Heart right ventricle (tissue), 16 donors: ENCODE measurements around the gene NOSTRIN. TPM values are rescaled to one million over a fixed set of nuclear protein-coding genes. Genes with fewer than 3 reads are reported as not detected.

Source experiments
- ATAC-seq, 8 donors: fragments of 200-7000 bp; cut with Tn5 transposase; one replicate each; pipeline ENCODE4 v1.9.1; 2020; ENCODE audit warnings: mild to moderate bottlenecking in 8 of 8, moderate library complexity in 8 of 8, moderate number of reproducible peaks in 1 of 8
- DNase-seq, 2 donors: peaks; one replicate each; pipeline ENCODE4 v3.0.0-alpha.2; 2020
- H3K27ac ChIP-seq, 10 donors: fragments of 200-600 bp; sonication (generic) in 2 of 10; one replicate each; pipeline versions ENCODE4 v1.5.0 to v1.8.0; 2020 to 2022; ENCODE audit warnings: mild to moderate bottlenecking in 3 of 10
- H3K27me3 ChIP-seq, 7 donors: fragments of 200-600 bp; one replicate each; pipeline ENCODE4 v1.8.0; 2021 to 2022; ENCODE audit warnings: mild to moderate bottlenecking in 2 of 7
- H3K36me3 ChIP-seq, 9 donors: fragments of 200-600 bp; sonication (generic) in 1 of 9; one replicate each; pipeline versions ENCODE4 v1.5.0 to v1.8.0; 2020 to 2022; ENCODE audit warnings: mild to moderate bottlenecking in 2 of 9
- H3K4me1 ChIP-seq, 9 donors: fragments of 200-600 bp; sonication (generic) in 1 of 9; one replicate each; pipeline versions ENCODE4 v1.5.0 to v1.8.0; 2020 to 2022; ENCODE audit warnings: mild to moderate bottlenecking in 4 of 9
- H3K4me3 ChIP-seq, 10 donors: fragments of 200-600 bp; sonication (generic) in 2 of 10; one replicate each; pipeline versions ENCODE4 v1.5.0 to v1.8.0; 2020 to 2022; ENCODE audit warnings: mild to moderate bottlenecking in 7 of 10, moderate library complexity in 2 of 10
- H3K9me3 ChIP-seq, 11 donors: fragments of 200-600 bp in 10 of 11; sonication (generic) in 2 of 11; one replicate each; pipeline versions ENCODE4 v1.5.0 to v1.8.0; 2013 to 2022; ENCODE audit warnings: mild to moderate bottlenecking in 2 of 11, control low read depth in 1 of 11, moderate library complexity in 1 of 11
- CTCF ChIP-seq, 9 donors: fragments of 200-600 bp; sonication (generic) in 2 of 9; IDR thresholded peaks; one replicate each; pipeline versions ENCODE4 v1.5.0 to v1.8.0; 2021 to 2022; ENCODE audit warnings: antibody characterized with exemption in 9 of 9, mild to moderate bottlenecking in 5 of 9, moderate library complexity in 1 of 9
- WGBS, 2 donors: extraction: QIAGEN DNeasy Blood & Tissue Kit; methylation state at CpG; one replicate each; pipeline ENCODE4 v1.1.7; 2013; ENCODE audit warnings: inconsistent platforms in 1 of 2; 5-methylcytosine and 5-hydroxymethylcytosine counted together
- intact Hi-C, 10 donors: fragments of 100-400 bp; cut with DNase I; formaldehyde crosslinking; loops; one replicate each; pipeline versions ENCODE4 v1.11.1 to v1.14.2; 2022
- polyA plus RNA-seq, 2 donors: library from polyadenylated mRNA; stranded (reverse); fragments of 200-250 nt; gene quantifications; one replicate each; pipeline ENCODE4 v1.2.3, GENCODE V29; 2013
- total RNA-seq, 10 donors: library from RNA; stranded (reverse); fragmentation: NEBNext Ultra II Directional in 3 of 10; extraction: Animal tissue kit (Norgen Biotek cat#: 25700) in 3 of 10; gene quantifications; one replicate each; pipeline versions ENCODE4 v1.2.1 to v1.2.4, GENCODE V29; 2021 to 2023
- donor health status: Arrhythmogenic right ventricular cardiomyopathy.
- donor health status: ischemic (EF 13 %, LVEDD 7.1; RV severe dilation, severe dysfunction).
- donor health status: healthy with polysubstance abuse.
- donor health status: DM: no; HTN: yes; CAD: no.
- donor health status: DM: no; HTN: no; CAD: no.
- donor health status: ischemic (EF 25% LVEDD 6.9; RV normal size, moderate dysfunction).
- donor health status: ischemic (EF 25% LVEDD 5.7; RV mildly dilated, moderate dysfunction).
- donor health status: healthy.
- donor health status: DM: yes; HTN: yes; CAD: no.
- donor health status: Ischemic cardiomyopathy.
- donor health status: ischemic (EF 35%, LVEDD 5.7; RV mildly dilated, moderate dysfunction).
- donor health status: nonischemic (EF 11% LVEDD 7.7; RV severe dilation, severe dysfunction).
- donor health status: DM: yes; HTN: yes; CAD: no.
- donor health status: PGD.
- donor health status: ischemic (EF 29% LVEDD 5.4; RV normal size, mild dysfunction).
- donor health status: nonischemic (EF 23%, LVEDD 6.1; RV moderate dilation, normal function).

Gene NOSTRIN
- total and polyA plus RNA-seq, 12 donors = 5.0 to 44.6 (median 12.2) TPM

GRCh38 chr2:168819829-168820489, 17.5 kb downstream of the NOSTRIN start:
- no peaks in the 10 kb centered on the region for H3K9me3 ChIP-seq
- H3K27ac ChIP-seq = no peak overlapping the region
- H3K4me1 ChIP-seq = peaks cover 0 to 39% (median 14%) of the 10 kb centered on the region in 9 donors
- DNase-seq (no peak), ATAC-seq (peak in 1 of 8 donors; percentile 37)
- intact Hi-C loops = loop anchor here in 2 of 10 donors (5.0 kb wide), 1 partner anchor 48 kb away; no protein-coding TSS in a partner anchor
- TF ChIP-seq CTCF (IDR thresholded peaks at IDR 0.05) = no peak
- no peaks in the 10 kb centered on the region for H3K27me3 ChIP-seq
- 87 to 90% methylated on average over 6 of the region's 6 CpGs for WGBS, 2 donors
- peaks cover 0 to 15% (median 0%) of the 10 kb centered on the region in 9 donors for H3K36me3 ChIP-seq
- no peak overlapping the region for H3K4me3 ChIP-seq

GRCh38 chr2:168821577-168821976, 19.1 kb downstream of the NOSTRIN start:
- intact Hi-C loops = no loop called here
- Histone ChIP-seq H3K27ac (no peak overlapping the region), H3K4me1 (peaks cover 0 to 27% (median 12%) of the 10 kb centered on the region in 9 donors), H3K4me3 (no peak overlapping the region), H3K36me3 (peaks cover 0 to 30% (median 0%) of the 10 kb centered on the region in 9 donors), H3K9me3 (no peaks in the 10 kb centered on the region), H3K27me3 (no peaks in the 10 kb centered on the region)
- ATAC-seq = peak in 1 of 8 donors; percentile 25
- no peak for TF ChIP-seq CTCF (IDR thresholded peaks at IDR 0.05)
- WGBS, 2 donors = 86 to 94% methylated on average over 8 of the region's 8 CpGs
- no peak for DNase-seq

- ATAC-seq (peak in 3 of 8 donors; percentile 41 to 58 (median 54)), DNase-seq (no peak)
- peaks cover 0 to 27% (median 12%) of the 10 kb centered on the region in 9 donors for H3K4me1 ChIP-seq
- no peak overlapping the region for H3K27ac ChIP-seq
- peaks cover 0 to 34% (median 0%) of the 10 kb centered on the region in 9 donors for H3K36me3 ChIP-seq
- 34 to 51% methylated on average over 1 of the region's 1 CpG for WGBS, 2 donors
- peak in 2 of 9 donors; percentile 28 to 30 for TF ChIP-seq CTCF (IDR thresholded peaks at IDR 0.05)
- intact Hi-C loops = no loop called here
- no peaks in the 10 kb centered on the region for H3K27me3 ChIP-seq
- no peak overlapping the region for H3K4me3 ChIP-seq
- H3K9me3 ChIP-seq = no peaks in the 10 kb centered on the region
Observed at GRCh38 chr2:168821992-168822391, 19.6 kb downstream of the NOSTRIN start.

GRCh38 chr2:168825126-168825525, 22.7 kb downstream of the NOSTRIN start:
- ATAC-seq (no peak), DNase-seq (no peak)
- H3K9me3 ChIP-seq = no peaks in the 10 kb centered on the region

More at GRCh38 chr2:168825126-168825525, 22.7 kb downstream of the NOSTRIN start:
- H3K27ac ChIP-seq = no peak overlapping the region
- peaks cover 0 to 60% (median 0%) of the 10 kb centered on the region in 9 donors for H3K36me3 ChIP-seq
- no peak overlapping the region for H3K4me3 ChIP-seq
- H3K4me1 ChIP-seq = peaks cover 0 to 8% (median 0%) of the 10 kb centered on the region in 9 donors
- intact Hi-C loops = no loop called here
- H3K27me3 ChIP-seq = no peaks in the 10 kb centered on the region
- no peak for TF ChIP-seq CTCF (IDR thresholded peaks at IDR 0.05)
